Measurements from ENCODE around the gene CD209. TPM values are rescaled to one million over a fixed set of nuclear protein-coding genes. Genes with fewer than 3 reads are reported as not detected.

CD209 gene
- total RNA-seq, 1 experiment from 2014 or later, result not detected

- H3K9me3 ChIP-seq (ENCODE audit: control insufficient read depth in 1 of 2, insufficient read depth in 1 of 2, low read depth in 1 of 2, low read length in 2 of 2), result peaks cover 0 to 5% of the 10 kb centered on the region in 2 experiments; a peak in 1 of 4 replicates
- no peak overlapping the region for H3K9ac ChIP-seq (ENCODE audit: low read length)
- H3K36me3 ChIP-seq (ENCODE audit: control insufficient read depth in 1 of 2, insufficient read depth in 2 of 2, low read length in 2 of 2), result no peaks in the 10 kb centered on the region
- peaks cover 3% of the 10 kb centered on the region; the same call in 1 of the 2 replicates for H3K27me3 ChIP-seq (ENCODE audit: insufficient read depth, low read length)
- H3K9me2 ChIP-seq (ENCODE audit: insufficient read depth), result no peaks in the 10 kb centered on the region
- intact Hi-C loops (cut with micrococcal nuclease), result no loop called here
- no peak overlapping the region for H2AFZ ChIP-seq (ENCODE audit: low read depth, low read length, poor library complexity, severe bottlenecking)
- H3K4me2 ChIP-seq (ENCODE audit: low read length), result no peak overlapping the region
- TF ChIP-seq POLR2A (IDR thresholded peaks at IDR 0.05; ENCODE audit: borderline replicate concordance, extremely low read depth, insufficient read depth, insufficient read length), result no peak
- TF ChIP-seq TCF7L2 (IDR thresholded peaks at IDR 0.05; ENCODE audit: borderline replicate concordance, extremely low read depth, insufficient read depth, insufficient read length), result no peak
- no peak for TF ChIP-seq JUND (IDR thresholded peaks at IDR 0.05)
- TF ChIP-seq FOSL1 (IDR thresholded peaks at IDR 0.05; ENCODE audit: low read depth), result no peak
- no peak for TF ChIP-seq SIN3A (IDR thresholded peaks at IDR 0.05; ENCODE audit: low read depth)
- no peak for TF ChIP-seq YY1 (IDR thresholded peaks at IDR 0.05; ENCODE audit: extremely low read depth, insufficient replicate concordance, low read depth, low read length)
- no peak for TF ChIP-seq SRF (IDR thresholded peaks at IDR 0.05; ENCODE audit: low read depth)
- TF ChIP-seq REST (IDR thresholded peaks at IDR 0.05; ENCODE audit: low read depth), result no peak
- TF ChIP-seq POLR2AphosphoS5 (IDR thresholded peaks at IDR 0.05; ENCODE audit: low read depth, low read length), result no peak
- TF ChIP-seq EGR1 (IDR thresholded peaks at IDR 0.05; ENCODE audit: low read depth), result no peak
- no peak for TF ChIP-seq ZBTB33 (IDR thresholded peaks at IDR 0.05; ENCODE audit: extremely low read depth, insufficient replicate concordance, low read length)
- no peak for TF ChIP-seq CTCF (IDR thresholded peaks at IDR 0.05 in 2 of 3, conservative IDR thresholded peaks at IDR 0.05 in 1 of 3; ENCODE audit: borderline replicate concordance in 1 of 3, insufficient read depth in 1 of 3, low read depth in 2 of 3, low read length in 2 of 3)
- TF ChIP-seq CEBPB (IDR thresholded peaks at IDR 0.05; ENCODE audit: low read depth), result no peak
- ChIA-PET RAD21 (ENCODE audit: low non-redundant PET in 1 of 2, low total read pairs in 2 of 2, uncharacterized antibody in 2 of 2, unreplicated experiment in 2 of 2) (no interaction called here), POLR2A (no interaction called here), CTCF (no interaction called here)
- H4K20me1 ChIP-seq (ENCODE audit: insufficient read depth), result no peaks in the 10 kb centered on the region
- no peak overlapping the region for H3K4me3 ChIP-seq (replicated peaks in 1 of 2; ENCODE audit: low read depth in 1 of 2, low read length in 2 of 2)
- no peak for DNase-seq (ENCODE audit: low read depth, low spot score)
- BruUV-seq (replicated peaks), result no TSS peak
- no peaks in the 10 kb centered on the region for H3K79me2 ChIP-seq (ENCODE audit: insufficient read depth, low read length)
- H3K4me1 ChIP-seq (ENCODE audit: control insufficient read depth in 1 of 2, insufficient read depth in 2 of 2, low read length in 2 of 2), result no peaks in the 10 kb centered on the region
- H3K27ac ChIP-seq (ENCODE audit: low read depth, low read length), result no peak overlapping the region
- ATAC-seq, result no peak
Measured at GRCh38 chr19:7763696-7764095, 16.4 kb upstream of the CD209 start.

Measured in HCT116 (cell line).